Liver (tissue), 3 donors: Measurements from ENCODE around the gene MZT2B.
"Not testable (repeated sequence)": the region's sequence is repeated elsewhere in the genome, so short reads cannot be mapped to it uniquely, and the experiment has no call there.

Experiments used
- CTCF ChIP-seq: fragments of 150-350 bp; IDR thresholded peaks from 2 replicates; pipeline ENCODE4 v1.5.1; 2017; ENCODE audit warnings: improper control_type of control experiment, low read depth, low read length; ENCODE audit not compliant: missing input control
- EGR1 ChIP-seq, 2 donors: IDR thresholded peaks; 2 replicates each; pipeline ENCODE4 v1.6.1; 2016 to 2018; ENCODE audit warnings: antibody characterized with exemption in 2 of 2, low read depth in 2 of 2
- FOXA1 ChIP-seq: IDR thresholded peaks from 2 replicates; pipeline ENCODE4 v1.6.1; 2016; ENCODE audit warnings: antibody characterized with exemption
- GABPA ChIP-seq, 2 donors: IDR thresholded peaks in 1 of 2; conservative IDR thresholded peaks in 1 of 2; 2 replicates each; pipeline ENCODE4 v1.6.1; 2016; ENCODE audit warnings: antibody characterized with exemption in 2 of 2, mild to moderate bottlenecking in 1 of 2, moderate library complexity in 1 of 2
- MAX ChIP-seq: IDR thresholded peaks from 2 replicates; pipeline ENCODE4 v1.6.1; 2016; ENCODE audit warnings: antibody characterized with exemption
- RAD21 ChIP-seq, 2 donors: IDR thresholded peaks; 2 replicates each; pipeline ENCODE4 v1.6.1; 2016; ENCODE audit warnings: antibody characterized with exemption in 2 of 2, mild to moderate bottlenecking in 2 of 2
- REST ChIP-seq: IDR thresholded peaks from 2 replicates; pipeline ENCODE4 v1.6.1; 2016; ENCODE audit warnings: antibody characterized with exemption, mild to moderate bottlenecking
- RXRA ChIP-seq, 2 donors: IDR thresholded peaks; 2 replicates each; pipeline ENCODE4 v1.6.1; 2017 to 2018; ENCODE audit warnings: antibody characterized with exemption in 2 of 2, mild to moderate bottlenecking in 1 of 2
- SP1 ChIP-seq: IDR thresholded peaks from 2 replicates; pipeline ENCODE4 v1.6.1; 2018; ENCODE audit warnings: antibody characterized with exemption, mild to moderate bottlenecking
- TAF1 ChIP-seq: conservative IDR thresholded peaks from 2 replicates; pipeline ENCODE4 v1.6.1; 2016; ENCODE audit warnings: antibody characterized with exemption, mild to moderate bottlenecking
- YY1 ChIP-seq: IDR thresholded peaks from 2 replicates; pipeline ENCODE4 v1.6.1; 2016; ENCODE audit warnings: antibody characterized with exemption, mild to moderate bottlenecking
- ZBTB33 ChIP-seq: IDR thresholded peaks from 2 replicates; pipeline ENCODE4 v1.6.1; 2016; ENCODE audit warnings: antibody characterized with exemption
- TF ChIP-seq, protein P1 (sequence below): IDR thresholded peaks from 2 replicates; pipeline ENCODE4 v1.6.1; 2016; ENCODE audit warnings: antibody characterized with exemption
- donor health status: healthy.
- donor health status: healthy.

GRCh38 chr2:130203150-130203549 lies 21.1 kb downstream of the MZT2B start:
- TF ChIP-seq FOXA1; CTCF; REST; YY1; EGR1 (IDR thresholded peaks at IDR 0.05; ENCODE audit: low read depth in 2 of 2); GABPA (IDR thresholded peaks at IDR 0.05 in 1 of 2, conservative IDR thresholded peaks at IDR 0.05 in 1 of 2); TAF1; MAX; SP1; ZBTB33; RXRA (IDR thresholded peaks at IDR 0.05); RAD21 (IDR thresholded peaks at IDR 0.05): not testable (repeated sequence)
- TF ChIP-seq, protein P1, sequence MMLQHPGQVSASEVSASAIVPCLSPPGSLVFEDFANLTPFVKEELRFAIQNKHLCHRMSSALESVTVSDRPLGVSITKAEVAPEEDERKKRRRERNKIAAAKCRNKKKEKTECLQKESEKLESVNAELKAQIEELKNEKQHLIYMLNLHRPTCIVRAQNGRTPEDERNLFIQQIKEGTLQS, result not testable (repeated sequence)
